Adipocyte (in vitro differentiated cells): ENCODE results near the gene MGARP.
"Not testable (repeated sequence)": the region's sequence is repeated elsewhere in the genome, so short reads cannot be mapped to it uniquely, and the experiment has no call there.

Experiments
- DNase-seq: peaks from one replicate; pipeline ENCODE4 v3.0.0-alpha.2; 2015; ENCODE audit warnings: low read depth
- H3K27me3 ChIP-seq: replicated peaks from 2 replicates; pipeline ENCODE4 v1.7.0; 2013; ENCODE audit warnings: mild to moderate bottlenecking, low read length, moderate library complexity; ENCODE audit not compliant: control insufficient read depth, insufficient read depth
- H3K36me3 ChIP-seq: 2 replicates; pipeline ENCODE4 v1.7.0; 2013; ENCODE audit warnings: low read length, mild to moderate bottlenecking, moderate library complexity; ENCODE audit not compliant: control insufficient read depth, insufficient read depth, severe bottlenecking
- H3K4me1 ChIP-seq: 2 replicates; pipeline ENCODE4 v1.7.0; 2013; ENCODE audit warnings: mild to moderate bottlenecking, low read length, moderate library complexity; ENCODE audit not compliant: control insufficient read depth, insufficient read depth
- H3K4me3 ChIP-seq: 2 replicates; pipeline ENCODE4 v1.7.0; 2013; ENCODE audit warnings: mild to moderate bottlenecking, low read length, moderate library complexity
- H3K9ac ChIP-seq: 2 replicates; pipeline ENCODE4 v1.7.0; 2013; ENCODE audit warnings: mild to moderate bottlenecking, low read length, moderate library complexity
- H3K9me3 ChIP-seq: 2 replicates; pipeline ENCODE4 v1.7.0; 2013; ENCODE audit warnings: mild to moderate bottlenecking, low read length, moderate library complexity; ENCODE audit not compliant: control insufficient read depth

Gene MGARP

GRCh38 chr4:139279760-139280620, at the start of gene MGARP:
MGARP (minus strand) TSS chr4:139280225; CDS start chr4:139280158, 67 bp downstream.
- Histone ChIP-seq H3K9me3 (no peaks in the 10 kb centered on the region), H3K9ac (peak within 1 kb of the TSS; percentile 52), H3K27me3 (peaks cover 13% of the 10 kb centered on the region), H3K4me3 (peak within 1 kb of the TSS; percentile 77), H3K4me1 (no peaks in the 10 kb centered on the region), H3K36me3 (no peaks in the 10 kb centered on the region)
- DNase-seq: peak; percentile 83

- Histone ChIP-seq H3K9me3 (no peaks in the 10 kb centered on the region), H3K9ac (no peak overlapping the region), H3K4me1 (no peaks in the 10 kb centered on the region), H3K36me3 (peaks cover 7% of the 10 kb centered on the region), H3K27me3 (no peaks in the 10 kb centered on the region), H3K4me3 (no peak overlapping the region)
- DNase-seq: no peak
Measured at GRCh38 chr4:139329665-139330200, 49.7 kb upstream of the MGARP start.

- no peaks in the 10 kb centered on the region for H3K27me3 ChIP-seq
- H3K9me3 ChIP-seq: no peaks in the 10 kb centered on the region
- no peak overlapping the region for H3K4me3 ChIP-seq
- peaks cover 5% of the 10 kb centered on the region for H3K4me1 ChIP-seq
- no peak overlapping the region for H3K9ac ChIP-seq
- peaks cover 2% of the 10 kb centered on the region for H3K36me3 ChIP-seq
- DNase-seq: no peak
Measured at GRCh38 chr4:139324620-139325019, 44.6 kb upstream of the MGARP start.

GRCh38 chr4:139322541-139322940, 42.5 kb upstream of the MGARP start:
- H3K4me3 ChIP-seq, H3K36me3 ChIP-seq, DNase-seq, H3K27me3 ChIP-seq, H3K4me1 ChIP-seq, H3K9me3 ChIP-seq, H3K9ac ChIP-seq: not testable (repeated sequence)

- not testable (repeated sequence) for H3K9me3 ChIP-seq, H3K36me3 ChIP-seq, DNase-seq
Measured at GRCh38 chr4:139322070-139322469, 42.0 kb upstream of the MGARP start.

GRCh38 chr4:139319571-139319970, 39.5 kb upstream of the MGARP start:
- H3K36me3 ChIP-seq: no peaks in the 10 kb centered on the region
- H3K4me1 ChIP-seq: peaks cover 12% of the 10 kb centered on the region
- H3K9me3 ChIP-seq: no peaks in the 10 kb centered on the region
- no peak overlapping the region for H3K4me3 ChIP-seq
- H3K9ac ChIP-seq: no peak overlapping the region
- DNase-seq: no peak
- no peaks in the 10 kb centered on the region for H3K27me3 ChIP-seq

More at GRCh38 chr4:139322070-139322469, 42.0 kb upstream of the MGARP start:
- not testable (repeated sequence) for H3K27me3 ChIP-seq, H3K4me3 ChIP-seq, H3K4me1 ChIP-seq, H3K9ac ChIP-seq

- H3K9ac ChIP-seq: no peak overlapping the region
- no peaks in the 10 kb centered on the region for H3K9me3 ChIP-seq
- H3K4me3 ChIP-seq: no peak overlapping the region
- no peaks in the 10 kb centered on the region for H3K27me3 ChIP-seq
- H3K36me3 ChIP-seq: no peaks in the 10 kb centered on the region
- DNase-seq: no peak
- peaks cover 14% of the 10 kb centered on the region for H3K4me1 ChIP-seq
Measured at GRCh38 chr4:139317635-139318034, 37.6 kb upstream of the MGARP start.

- H3K9me3 ChIP-seq: no peaks in the 10 kb centered on the region
- H3K4me3 ChIP-seq: no peak overlapping the region
- H3K36me3 ChIP-seq: no peaks in the 10 kb centered on the region
- no peak overlapping the region for H3K9ac ChIP-seq
- peaks cover 23% of the 10 kb centered on the region for H3K4me1 ChIP-seq
- no peaks in the 10 kb centered on the region for H3K27me3 ChIP-seq
- no peak for DNase-seq
Measured at GRCh38 chr4:139316733-139317132, 36.7 kb upstream of the MGARP start.

- no peak for DNase-seq
- no peak overlapping the region for H3K9ac ChIP-seq
- H3K4me1 ChIP-seq: peaks cover 27% of the 10 kb centered on the region
- no peaks in the 10 kb centered on the region for H3K27me3 ChIP-seq
- H3K36me3 ChIP-seq: no peaks in the 10 kb centered on the region
- no peak overlapping the region for H3K4me3 ChIP-seq
- H3K9me3 ChIP-seq: no peaks in the 10 kb centered on the region
Measured at GRCh38 chr4:139315221-139315675, 35.2 kb upstream of the MGARP start.

- H3K9me3 ChIP-seq: no peaks in the 10 kb centered on the region
- no peak overlapping the region for H3K4me3 ChIP-seq
- H3K9ac ChIP-seq: no peak overlapping the region
- H3K27me3 ChIP-seq: no peaks in the 10 kb centered on the region
- H3K4me1 ChIP-seq: peaks cover 27% of the 10 kb centered on the region
- DNase-seq: no peak
- no peaks in the 10 kb centered on the region for H3K36me3 ChIP-seq
Measured at GRCh38 chr4:139314047-139314800, 34.2 kb upstream of the MGARP start.

- not testable (repeated sequence) for H3K9me3 ChIP-seq, H3K27me3 ChIP-seq, DNase-seq, H3K36me3 ChIP-seq, H3K4me3 ChIP-seq, H3K9ac ChIP-seq
- peaks cover 27% of the 10 kb centered on the region for H3K4me1 ChIP-seq
Measured at GRCh38 chr4:139313414-139313813, 33.4 kb upstream of the MGARP start.
